ENCODE results near the gene FKBP3. TPM values are rescaled to one million over a fixed set of nuclear protein-coding genes. Genes with fewer than 3 reads are reported as not detected.
"Not testable (repeated sequence)": the region's sequence is repeated elsewhere in the genome, so short reads cannot be mapped to it uniquely, and the experiment has no call there.

Gene FKBP3
- total and polyA plus RNA-seq, 8 donors = 11.0 to 65.3 (median 17.4) TPM

DNA sequence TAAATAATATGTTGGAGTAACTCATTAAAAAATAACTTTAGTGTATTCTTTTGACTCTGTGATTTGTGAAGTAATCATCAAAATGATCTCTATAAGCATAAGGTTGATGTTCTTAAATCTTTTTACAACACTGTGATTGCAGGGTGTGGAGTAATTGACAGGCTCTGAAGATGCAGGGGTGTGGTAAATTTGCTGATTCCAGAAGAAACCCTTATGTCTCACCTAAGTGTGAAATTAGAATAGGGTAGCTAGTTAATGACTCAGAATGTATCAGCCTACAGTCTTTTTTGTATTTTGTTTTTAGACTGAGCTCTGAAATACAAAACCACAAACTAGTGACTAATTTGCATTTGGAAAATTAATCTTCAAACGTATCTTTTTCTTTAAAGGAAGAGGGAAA is 44.5 kb downstream of the FKBP3 start:
- Histone ChIP-seq H3K4me1 (peaks cover 17 to 36% (median 36%) of the 10 kb centered on the region in 3 donors), H3K27ac (no peak overlapping the region), H3K4me3 (no peak overlapping the region), H3K27me3 (no peaks in the 10 kb centered on the region), H3K36me3 (no peaks in the 10 kb centered on the region), H3K9me3 (no peaks in the 10 kb centered on the region)
- intact Hi-C loops (cut with DNase I) = no loop called here
- WGBS, 2 donors = 25 to 45% methylated on average over 1 of the region's 1 CpG
- ATAC-seq (no peak), DNase-seq (no peak), FAIRE-seq (no peak)
- TF ChIP-seq, protein P1, sequence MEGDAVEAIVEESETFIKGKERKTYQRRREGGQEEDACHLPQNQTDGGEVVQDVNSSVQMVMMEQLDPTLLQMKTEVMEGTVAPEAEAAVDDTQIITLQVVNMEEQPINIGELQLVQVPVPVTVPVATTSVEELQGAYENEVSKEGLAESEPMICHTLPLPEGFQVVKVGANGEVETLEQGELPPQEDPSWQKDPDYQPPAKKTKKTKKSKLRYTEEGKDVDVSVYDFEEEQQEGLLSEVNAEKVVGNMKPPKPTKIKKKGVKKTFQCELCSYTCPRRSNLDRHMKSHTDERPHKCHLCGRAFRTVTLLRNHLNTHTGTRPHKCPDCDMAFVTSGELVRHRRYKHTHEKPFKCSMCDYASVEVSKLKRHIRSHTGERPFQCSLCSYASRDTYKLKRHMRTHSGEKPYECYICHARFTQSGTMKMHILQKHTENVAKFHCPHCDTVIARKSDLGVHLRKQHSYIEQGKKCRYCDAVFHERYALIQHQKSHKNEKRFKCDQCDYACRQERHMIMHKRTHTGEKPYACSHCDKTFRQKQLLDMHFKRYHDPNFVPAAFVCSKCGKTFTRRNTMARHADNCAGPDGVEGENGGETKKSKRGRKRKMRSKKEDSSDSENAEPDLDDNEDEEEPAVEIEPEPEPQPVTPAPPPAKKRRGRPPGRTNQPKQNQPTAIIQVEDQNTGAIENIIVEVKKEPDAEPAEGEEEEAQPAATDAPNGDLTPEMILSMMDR (IDR thresholded peaks at IDR 0.05) = no peak

DNA sequence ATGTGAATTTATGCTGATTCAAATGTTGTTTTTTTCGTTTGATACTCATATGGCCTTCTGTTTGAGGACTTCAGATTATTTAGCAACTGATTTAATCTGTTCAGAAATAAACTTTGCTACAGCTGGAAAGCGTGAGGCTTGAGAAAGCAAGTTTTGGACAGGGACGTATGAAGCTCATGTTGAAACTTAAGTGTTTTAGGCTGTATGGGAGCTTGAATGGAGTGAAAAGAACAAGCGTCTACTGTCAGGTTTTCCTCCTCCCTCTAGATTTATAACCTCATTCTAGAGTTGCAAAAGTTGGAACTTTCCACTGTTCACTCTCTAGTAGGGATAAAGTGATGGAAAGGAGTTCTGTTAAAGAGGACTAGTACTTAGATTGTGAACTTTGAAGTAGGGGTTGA is 49.3 kb downstream of the FKBP3 start:
- no peak for FAIRE-seq
- no peaks in the 10 kb centered on the region for H3K36me3 ChIP-seq
- no peak for DNase-seq
- ATAC-seq = peak in 3 of 4 donors; percentile 3 to 21 (median 6)
- WGBS, 2 donors = 0% methylated on average over 4 of the region's 4 CpGs
- intact Hi-C loops (cut with DNase I) = no loop called here
- H3K9me3 ChIP-seq = no peaks in the 10 kb centered on the region
- H3K4me3 ChIP-seq = peak overlapping the region; percentile 46 to 76 (median 59)
- peak overlapping the region in 3 of 4 donors; percentile 73 to 89 (median 85) for H3K27ac ChIP-seq
- peaks cover 13 to 40% (median 26%) of the 10 kb centered on the region in 3 donors for H3K4me1 ChIP-seq
- TF ChIP-seq, protein P1 (IDR thresholded peaks at IDR 0.05) = no peak
- no peaks in the 10 kb centered on the region for H3K27me3 ChIP-seq

GRCh38 chr14:45083976-45084722 is 50.1 kb downstream of the FKBP3 start, which contains the start of gene PRPF39:
TSS of gene PRPF39 (plus strand) at chr14:45084116. CDS start at chr14:45095240, 11,124 bp downstream.
- Histone ChIP-seq H3K9me3 (no peaks in the 10 kb centered on the region), H3K27ac (peak within 1 kb of the TSS; percentile 73 to 89 (median 79)), H3K27me3 (no peaks in the 10 kb centered on the region), H3K36me3 (no peaks in the 10 kb centered on the region), H3K4me1 (peaks cover 13 to 36% (median 25%) of the 10 kb centered on the region in 3 donors), H3K4me3 (peak within 1 kb of the TSS; percentile 46 to 76 (median 59))
- no peak for FAIRE-seq
- TF ChIP-seq, protein P1 (IDR thresholded peaks at IDR 0.05) = no peak
- 0 to 1% methylated on average over 49 of the region's 49 CpGs for WGBS, 2 donors
- peak; percentile 93 to 98 (median 97) for ATAC-seq
- peak; percentile 95 to 99 (median 96) for DNase-seq
- intact Hi-C loops (cut with DNase I) = no loop called here

- H3K27ac ChIP-seq = peak overlapping the region; percentile 73 to 89 (median 79)
- TF ChIP-seq, protein P1 (IDR thresholded peaks at IDR 0.05) = no peak
- H3K27me3 ChIP-seq = no peaks in the 10 kb centered on the region
- DNase-seq = no peak
- 1 to 2% methylated on average over 10 of the region's 10 CpGs for WGBS, 2 donors
- no peak for FAIRE-seq
- no peak for ATAC-seq
- intact Hi-C loops (cut with DNase I) = no loop called here
- no peaks in the 10 kb centered on the region for H3K9me3 ChIP-seq
- peak overlapping the region; percentile 46 to 76 (median 59) for H3K4me3 ChIP-seq
- H3K36me3 ChIP-seq = no peaks in the 10 kb centered on the region
- peaks cover 13 to 36% (median 20%) of the 10 kb centered on the region in 3 donors for H3K4me1 ChIP-seq
Measured at GRCh38 chr14:45083617-45083975, 50.7 kb downstream of the FKBP3 start.

DNA sequence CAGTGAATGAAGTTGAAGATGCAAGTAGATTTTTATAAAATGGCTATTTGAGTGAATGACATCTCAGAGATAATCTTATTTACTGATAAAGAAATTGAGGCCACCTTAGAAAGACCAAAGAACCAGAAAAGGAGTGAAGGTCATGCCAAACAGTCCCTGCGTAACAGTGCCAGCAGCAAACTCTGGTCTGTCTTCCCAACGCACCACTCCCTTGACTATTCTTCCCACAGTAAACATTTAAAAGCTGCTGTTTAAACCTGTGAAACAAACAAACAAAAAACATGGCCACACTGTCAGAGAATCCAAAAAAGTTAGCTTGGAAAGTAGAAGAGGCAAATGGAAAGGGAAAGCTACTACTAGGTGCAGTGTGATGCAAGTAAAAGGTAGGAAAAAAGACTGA is 51.9 kb downstream of the FKBP3 start:
- Histone ChIP-seq H3K27me3 (no peaks in the 10 kb centered on the region), H3K9me3 (no peaks in the 10 kb centered on the region), H3K27ac (no peak overlapping the region), H3K36me3 (no peaks in the 10 kb centered on the region), H3K4me1 (peaks cover 13 to 30% (median 19%) of the 10 kb centered on the region in 3 donors), H3K4me3 (no peak overlapping the region)
- no peak for ATAC-seq
- FAIRE-seq = no peak
- TF ChIP-seq, protein P1 (IDR thresholded peaks at IDR 0.05) = no peak
- DNase-seq = no peak
- WGBS, 2 donors = 16 to 19% methylated on average over 2 of the region's 2 CpGs
- intact Hi-C loops (cut with DNase I) = no loop called here

DNA sequence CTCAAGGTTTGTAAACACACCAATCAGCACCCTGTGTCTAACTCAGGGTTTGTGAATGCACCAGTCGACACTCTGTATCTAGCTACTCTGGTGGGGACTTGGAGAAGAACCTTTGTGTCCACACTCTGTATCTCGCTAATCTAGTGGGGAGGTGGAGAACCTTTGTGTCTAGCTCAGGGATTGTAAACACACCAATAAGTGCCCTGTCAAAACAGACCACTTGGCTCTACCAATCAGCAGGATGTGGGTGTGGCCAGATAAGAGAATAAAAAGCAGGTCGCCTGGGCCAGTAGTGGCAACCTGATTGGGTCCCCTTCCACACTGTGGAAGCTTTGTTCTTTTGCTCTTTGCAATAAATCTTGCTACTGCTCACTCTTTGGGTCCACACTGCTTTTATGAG is 53.2 kb downstream of the FKBP3 start:
- 90% methylated on average over 3 of the region's 3 CpGs for WGBS, 2 donors
- peaks cover 3 to 20% (median 15%) of the 10 kb centered on the region in 3 donors for H3K4me1 ChIP-seq
- H3K9me3 ChIP-seq; H3K4me3 ChIP-seq; DNase-seq; intact Hi-C loops (cut with DNase I); H3K27ac ChIP-seq; H3K27me3 ChIP-seq; FAIRE-seq; H3K36me3 ChIP-seq; ATAC-seq: not testable (repeated sequence)

DNA sequence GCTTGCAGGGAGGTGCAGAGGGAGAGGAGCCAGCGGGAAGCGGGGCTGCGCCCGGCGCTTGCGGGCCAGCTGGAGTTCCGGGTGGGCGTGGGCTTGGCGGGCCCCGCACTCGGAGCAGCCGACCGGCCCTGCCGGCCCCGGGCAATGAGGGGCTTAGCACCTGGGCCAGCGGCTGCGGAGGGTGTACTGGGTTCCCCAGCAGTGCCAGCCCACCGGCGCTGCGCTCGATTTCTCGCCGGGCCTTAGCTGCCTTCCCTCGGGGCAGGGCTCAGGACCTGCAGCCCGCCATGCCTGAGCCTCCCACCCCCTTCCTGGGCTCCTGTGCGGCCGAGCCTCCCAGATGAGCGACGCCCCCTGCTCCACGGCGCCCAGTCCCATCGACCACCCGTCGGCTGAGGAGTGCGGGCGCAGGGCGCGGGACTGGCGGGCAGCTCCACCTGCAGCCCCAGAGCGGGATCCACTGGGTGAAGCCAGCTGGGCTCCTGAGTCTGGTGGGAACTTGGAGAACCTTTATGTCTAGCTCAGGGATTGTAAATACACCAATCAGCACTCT is 53.8 kb downstream of the FKBP3 start:
- H3K4me3 ChIP-seq; H3K36me3 ChIP-seq; H3K27ac ChIP-seq; FAIRE-seq; H3K9me3 ChIP-seq; ATAC-seq; H3K27me3 ChIP-seq; intact Hi-C loops (cut with DNase I): not testable (repeated sequence)
- peaks cover 0 to 14% (median 9%) of the 10 kb centered on the region in 3 donors for H3K4me1 ChIP-seq
- 97 to 98% methylated on average over 25 to 40 of the region's 40 CpGs for WGBS, 2 donors
- DNase-seq = peak in 1 of 6 donors; percentile 59

All from pancreas (tissue), 10 donors.